H54 (cell line): ENCODE results near the gene CTDP1.
A peak's percentile ranks its signal among the peaks of the same experiment; 100 is the strongest.

Source experiments
- DNase-seq: peaks from one replicate; pipeline ENCODE4 v3.0.0; 2011; ENCODE audit warnings: low spot score, mixed read lengths; ENCODE audit not compliant: insufficient read length
- FAIRE-seq: peaks from 3 replicates; lab custom pipeline; 2011; peaks lifted over from hg19 to GRCh38; lab: Jason Lieb, UNC
- POLR2A ChIP-seq: IDR thresholded peaks from 2 replicates; pipeline ENCODE4 v1.6.1; 2011; ENCODE audit warnings: low read depth, mild to moderate bottlenecking, low read length

The CTDP1 gene

GRCh38 chr18:79659733-79660132, 19.9 kb upstream of the CTDP1 start:
- FAIRE-seq (no peak), DNase-seq (no peak)

GRCh38 chr18:79662034-79662433, 17.6 kb upstream of the CTDP1 start:
- no peak for TF ChIP-seq POLR2A
- FAIRE-seq = no peak
- no peak for DNase-seq

More at GRCh38 chr18:79659733-79660132, 19.9 kb upstream of the CTDP1 start:
- no peak for TF ChIP-seq POLR2A

GRCh38 chr18:79662439-79662838, 17.2 kb upstream of the CTDP1 start:
- TF ChIP-seq POLR2A = no peak
- DNase-seq = no peak
- no peak for FAIRE-seq

GRCh38 chr18:79664525-79665125, 15.0 kb upstream of the CTDP1 start:
- DNase-seq = no peak
- FAIRE-seq = no peak
- no peak for TF ChIP-seq POLR2A

GRCh38 chr18:79668203-79668602, 11.4 kb upstream of the CTDP1 start:
- no peak for FAIRE-seq

GRCh38 chr18:79672490-79673276, 6.9 kb upstream of the CTDP1 start:
- no peak for FAIRE-seq
- no peak for TF ChIP-seq POLR2A
- DNase-seq = no peak

More at GRCh38 chr18:79668203-79668602, 11.4 kb upstream of the CTDP1 start:
- no peak for TF ChIP-seq POLR2A
- DNase-seq = no peak

- FAIRE-seq (no peak), DNase-seq (no peak)
- TF ChIP-seq POLR2A = no peak
These were observed 2.4 kb upstream of the CTDP1 start for GRCh38 chr18:79677221-79677620.

GRCh38 chr18:79677840-79678239, 1.8 kb upstream of the CTDP1 start:
- no peak for DNase-seq
- FAIRE-seq = no peak
- no peak for TF ChIP-seq POLR2A

- FAIRE-seq = no peak
- peak; percentile 43 for TF ChIP-seq POLR2A
- peak; percentile 64 for DNase-seq
These were observed 695 bp upstream of the CTDP1 start for GRCh38 chr18:79678665-79679551.

- no peak for TF ChIP-seq POLR2A
- FAIRE-seq (no peak), DNase-seq (peak; percentile 19)
These were observed 687 bp downstream of the CTDP1 start for GRCh38 chr18:79680100-79680879.

- TF ChIP-seq POLR2A = no peak
- DNase-seq (no peak), FAIRE-seq (no peak)
These were observed 1.3 kb downstream of the CTDP1 start for GRCh38 chr18:79680891-79681339.

GRCh38 chr18:79681484-79682387, 2.1 kb downstream of the CTDP1 start:
- no peak for TF ChIP-seq POLR2A
- DNase-seq (no peak), FAIRE-seq (no peak)
